RWPE2 (cell line): ENCODE data around the gene SORCS2.
A peak's percentile ranks its signal among the peaks of the same experiment; 100 is the strongest.

Experiments used
- ATAC-seq: fragments of 200-7000 bp; cut with Tn5 transposase; 3 replicates; pipeline ENCODE4 v1.9.1; 2021; ENCODE audit warnings: low read depth
- DNase-seq: peaks from one replicate; pipeline ENCODE4 v3.0.0-alpha.2; 2020; ENCODE audit warnings: low spot score
- H3K27ac ChIP-seq: fragments of 450-650 bp; 2 replicates; pipeline ENCODE4 v1.5.1; 2017; ENCODE audit warnings: mild to moderate bottlenecking; ENCODE audit not compliant: poor library complexity, severe bottlenecking
- H3K27me3 ChIP-seq: fragments of 250-450 bp; sonication (Bioruptor Pico); 2 replicates; pipeline ENCODE4 v1.5.1; 2021; ENCODE audit warnings: mild to moderate bottlenecking, moderate library complexity; ENCODE audit not compliant: insufficient read depth, poor library complexity, severe bottlenecking
- H3K36me3 ChIP-seq: fragments of 250-450 bp; sonication (Bioruptor Pico); 2 replicates; pipeline ENCODE4 v1.5.1; 2020; ENCODE audit warnings: low read depth, mild to moderate bottlenecking, moderate library complexity
- H3K4me1 ChIP-seq: fragments of 250-450 bp; sonication (Bioruptor Pico); 2 replicates; pipeline ENCODE4 v1.5.1; 2021; ENCODE audit warnings: mild to moderate bottlenecking, moderate library complexity; ENCODE audit not compliant: insufficient read depth, poor library complexity, severe bottlenecking
- H3K4me3 ChIP-seq: fragments of 250-450 bp; sonication (Bioruptor Pico); 2 replicates; pipeline ENCODE4 v1.5.1; 2021; ENCODE audit warnings: mild to moderate bottlenecking, moderate library complexity; ENCODE audit not compliant: severe bottlenecking
- H3K9me3 ChIP-seq: fragments of 250-450 bp; sonication (Bioruptor Pico); 2 replicates; pipeline ENCODE4 v1.5.1; 2021; ENCODE audit warnings: mild to moderate bottlenecking, moderate library complexity; ENCODE audit not compliant: severe bottlenecking
- TF ChIP-seq, protein P1 (sequence below): fragments of 450-650 bp; IDR thresholded peaks from one replicate; pipeline ENCODE4 v1.5.1; 2017; ENCODE audit warnings: mild to moderate bottlenecking, moderate library complexity; ENCODE audit not compliant: poor library complexity, severe bottlenecking

SORCS2 gene

DNA sequence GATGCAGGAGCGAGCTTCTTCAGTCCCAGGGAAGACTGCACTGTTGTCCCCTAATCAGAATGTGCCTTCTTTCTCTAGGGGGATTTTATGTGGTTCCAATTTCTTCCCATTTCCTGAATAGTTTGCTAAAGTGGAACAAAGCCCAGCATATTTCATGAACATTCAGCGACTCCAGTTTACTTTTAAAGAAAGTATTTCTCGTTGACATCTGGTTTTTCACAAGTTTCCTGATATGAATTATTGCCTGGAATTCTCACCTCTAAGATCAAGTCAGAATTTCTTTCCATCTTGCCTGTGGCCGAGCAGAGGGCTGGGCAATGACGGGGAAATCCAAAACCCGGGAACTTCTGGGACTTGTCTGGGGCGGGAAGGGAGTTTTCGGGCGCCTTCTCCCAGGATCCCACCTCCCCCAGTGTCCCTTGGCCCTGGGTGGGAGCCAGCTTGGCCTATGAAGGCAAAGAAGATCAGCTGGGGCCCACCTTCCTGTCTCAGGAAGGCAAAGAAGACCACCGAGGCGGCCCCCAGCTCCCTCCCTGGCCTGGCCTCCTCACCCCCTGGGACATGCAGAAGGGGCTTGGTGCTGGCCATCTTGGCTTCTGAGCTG, 15.4 kb downstream of the SORCS2 start:
- DNase-seq = no peak
- no peaks in the 10 kb centered on the region for H3K36me3 ChIP-seq
- H3K4me1 ChIP-seq = peaks cover 49% of the 10 kb centered on the region
- H3K27ac ChIP-seq = peak overlapping the region; percentile 63
- TF ChIP-seq, protein P1, sequence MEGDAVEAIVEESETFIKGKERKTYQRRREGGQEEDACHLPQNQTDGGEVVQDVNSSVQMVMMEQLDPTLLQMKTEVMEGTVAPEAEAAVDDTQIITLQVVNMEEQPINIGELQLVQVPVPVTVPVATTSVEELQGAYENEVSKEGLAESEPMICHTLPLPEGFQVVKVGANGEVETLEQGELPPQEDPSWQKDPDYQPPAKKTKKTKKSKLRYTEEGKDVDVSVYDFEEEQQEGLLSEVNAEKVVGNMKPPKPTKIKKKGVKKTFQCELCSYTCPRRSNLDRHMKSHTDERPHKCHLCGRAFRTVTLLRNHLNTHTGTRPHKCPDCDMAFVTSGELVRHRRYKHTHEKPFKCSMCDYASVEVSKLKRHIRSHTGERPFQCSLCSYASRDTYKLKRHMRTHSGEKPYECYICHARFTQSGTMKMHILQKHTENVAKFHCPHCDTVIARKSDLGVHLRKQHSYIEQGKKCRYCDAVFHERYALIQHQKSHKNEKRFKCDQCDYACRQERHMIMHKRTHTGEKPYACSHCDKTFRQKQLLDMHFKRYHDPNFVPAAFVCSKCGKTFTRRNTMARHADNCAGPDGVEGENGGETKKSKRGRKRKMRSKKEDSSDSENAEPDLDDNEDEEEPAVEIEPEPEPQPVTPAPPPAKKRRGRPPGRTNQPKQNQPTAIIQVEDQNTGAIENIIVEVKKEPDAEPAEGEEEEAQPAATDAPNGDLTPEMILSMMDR = no peak
- no peak for ATAC-seq
- no peaks in the 10 kb centered on the region for H3K27me3 ChIP-seq
- no peak overlapping the region for H3K4me3 ChIP-seq
- H3K9me3 ChIP-seq = no peaks in the 10 kb centered on the region

DNA sequence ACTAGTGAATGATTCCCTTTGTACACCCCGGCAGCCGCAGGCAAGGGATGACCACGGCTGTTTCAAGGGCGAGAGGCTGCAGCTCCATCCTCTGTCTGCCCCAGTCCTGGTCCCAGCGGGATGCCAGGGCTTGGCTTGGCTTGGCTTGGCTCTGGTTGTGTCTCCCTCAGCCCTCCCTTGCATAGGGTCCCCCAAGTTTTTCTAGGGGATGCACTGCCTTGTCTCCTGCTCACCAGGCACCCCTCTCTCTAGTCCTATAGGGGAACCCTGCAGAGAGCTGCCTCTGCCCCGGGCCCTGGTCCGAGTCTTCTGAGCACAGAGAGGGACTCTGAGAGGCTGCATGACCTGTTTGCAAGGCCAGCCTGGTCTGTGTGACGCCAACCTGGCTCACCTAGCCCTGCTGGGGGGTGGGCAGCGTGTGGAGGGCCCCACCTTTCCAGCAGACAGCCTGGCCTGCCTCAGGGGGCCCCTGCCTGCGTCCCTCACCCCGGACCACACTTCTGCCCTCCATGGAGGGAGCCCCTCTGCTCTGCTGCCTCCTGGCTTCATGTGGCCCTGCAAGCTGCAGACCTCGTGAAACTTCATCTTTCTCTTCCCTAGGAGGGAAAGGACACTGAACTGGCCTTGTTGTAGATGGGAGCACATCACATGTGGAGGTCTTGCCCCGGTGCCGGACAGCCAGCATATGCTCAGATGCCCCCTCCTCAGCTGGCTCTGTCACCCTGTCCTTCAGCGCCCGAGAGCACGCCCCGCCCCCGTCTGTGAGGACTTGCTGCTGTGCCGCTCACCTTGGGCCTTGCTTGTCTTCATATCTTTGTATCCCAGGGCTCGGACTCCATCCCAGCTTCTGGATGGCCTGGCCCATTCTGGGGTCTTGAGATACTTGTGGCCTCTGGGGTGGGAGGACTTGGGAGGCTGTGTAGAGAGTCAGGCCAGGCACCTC, 16.4 kb downstream of the SORCS2 start:
- DNase-seq = no peak
- no peaks in the 10 kb centered on the region for H3K27me3 ChIP-seq
- TF ChIP-seq, protein P1 = no peak
- no peak for ATAC-seq
- no peaks in the 10 kb centered on the region for H3K36me3 ChIP-seq
- H3K4me1 ChIP-seq = peaks cover 46% of the 10 kb centered on the region
- H3K4me3 ChIP-seq = no peak overlapping the region
- H3K27ac ChIP-seq = no peak overlapping the region
- H3K9me3 ChIP-seq = no peaks in the 10 kb centered on the region

DNA sequence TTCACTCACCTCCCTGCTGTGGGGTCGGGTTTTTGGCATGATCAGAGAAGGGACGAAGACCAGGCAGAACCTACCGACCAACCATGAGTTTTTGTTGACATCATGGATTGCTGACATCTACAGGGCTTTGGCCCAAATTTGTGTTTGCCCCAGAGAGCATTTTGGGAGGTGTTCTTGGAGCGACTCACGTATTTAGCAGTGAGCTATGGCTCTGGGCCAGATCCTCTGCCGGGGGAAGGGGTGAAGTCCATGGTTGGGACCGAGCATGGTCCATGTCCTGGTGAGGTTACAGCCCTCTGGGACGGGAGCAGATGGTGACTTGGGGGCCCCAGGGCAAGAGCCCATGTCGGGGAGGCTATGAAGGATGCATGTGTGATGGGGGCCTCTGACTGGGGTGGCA, 17.4 kb downstream of the SORCS2 start:
- no peak for ATAC-seq
- peaks cover 46% of the 10 kb centered on the region for H3K4me1 ChIP-seq

DNA sequence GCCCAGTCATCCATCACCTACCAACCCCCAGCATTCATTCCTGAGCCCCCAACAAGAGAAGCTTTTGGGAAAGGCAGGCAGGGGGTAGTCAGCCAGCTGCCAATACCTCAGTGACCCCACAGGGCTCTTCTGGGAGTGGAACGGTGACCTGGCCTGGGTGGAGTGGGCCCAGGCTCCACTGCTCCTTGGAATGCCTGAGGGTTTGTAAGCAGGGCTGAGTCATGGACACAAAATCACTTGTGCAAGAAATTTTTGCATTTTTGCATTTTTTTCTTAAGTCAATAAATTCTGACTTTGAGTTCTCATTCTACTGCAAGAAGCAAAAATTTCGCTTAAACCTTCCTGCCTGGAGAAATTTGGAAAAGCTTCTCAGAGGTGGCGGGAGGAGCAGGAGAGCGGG, 18.5 kb downstream of the SORCS2 start:
- DNase-seq (no peak), ATAC-seq (peak; percentile 61)
- Histone ChIP-seq H3K4me3 (no peak overlapping the region), H3K27ac (peak overlapping the region; percentile 47), H3K9me3 (no peaks in the 10 kb centered on the region), H3K4me1 (peaks cover 41% of the 10 kb centered on the region), H3K27me3 (no peaks in the 10 kb centered on the region), H3K36me3 (no peaks in the 10 kb centered on the region)
- TF ChIP-seq, protein P1 = no peak

More for the DNA sequence above, 17.4 kb downstream of the SORCS2 start:
- H3K27me3 ChIP-seq = no peaks in the 10 kb centered on the region
- no peak overlapping the region for H3K27ac ChIP-seq
- H3K36me3 ChIP-seq = no peaks in the 10 kb centered on the region
- no peak for DNase-seq
- no peak overlapping the region for H3K4me3 ChIP-seq
- H3K9me3 ChIP-seq = no peaks in the 10 kb centered on the region
- TF ChIP-seq, protein P1 = no peak
